ENCODE data around the gene TMEM233. TPM values are rescaled to one million over a fixed set of nuclear protein-coding genes. Genes with fewer than 3 reads are reported as not detected.

The TMEM233 gene
- total and polyA plus RNA-seq, 2 of the 8 experiments (the other 6 are each of a cell fraction or from before 2014, with no cell fraction given), result 0.09 TPM

- Histone ChIP-seq H3K9me3 (ENCODE audit: insufficient read depth in 2 of 2, low read depth in 1 of 2, low read length in 1 of 2) (no peaks in the 10 kb centered on the region), H3K18ac (ENCODE audit: extremely low read depth, low read length) (peak overlapping the region; percentile 56), H2BK5ac (ENCODE audit: low read depth, low read length) (peak overlapping the region; percentile 84), H3K23me2 (ENCODE audit: low read depth, low read length) (peaks cover 4% of the 10 kb centered on the region; the same call in 1 of the 2 replicates), H4K20me1 (replicated peaks in 1 of 2; ENCODE audit: control insufficient read depth in 1 of 2, insufficient read depth in 2 of 2, low read length in 2 of 2) (peaks cover 0 to 1% of the 10 kb centered on the region in 2 experiments), H3K4ac (replicated peaks; ENCODE audit: insufficient read length, low read depth, low read length) (no peak overlapping the region), H2AFZ (ENCODE audit: low read length) (peak overlapping the region; percentile 25; the same call in 1 of the 2 replicates), H3K14ac (ENCODE audit: insufficient read length) (no peak overlapping the region), H3K4me2 (ENCODE audit: insufficient read depth in 1 of 2, low read depth in 2 of 2, low read length in 2 of 2) (peak overlapping the region; percentile 72 to 75), H4K91ac (replicated peaks; ENCODE audit: insufficient read length, low read length) (peak overlapping the region; percentile 62), H3K79me2 (ENCODE audit: control insufficient read depth in 1 of 2, insufficient read depth in 2 of 2, low read length in 2 of 2) (peaks cover 0 to 29% of the 10 kb centered on the region in 2 experiments; a peak in 3 of 4 replicates), H3K56ac (replicated peaks; ENCODE audit: insufficient read length, low read depth, low read length) (peak overlapping the region; percentile 88), H3K23ac (ENCODE audit: insufficient read length) (no peak overlapping the region), H3K4me3 (ENCODE audit: extremely low read depth in 1 of 4, insufficient read depth in 2 of 4, low read depth in 3 of 4, low read length in 4 of 4) (peak overlapping the region; percentile 89 to 92 (median 91)), H3K9ac (replicated peaks in 1 of 4; ENCODE audit: extremely low read depth in 1 of 4, low read depth in 3 of 4, low read length in 3 of 4) (peak overlapping the region; percentile 76 to 89 (median 83)), H3K36me3 (ENCODE audit: control insufficient read depth in 2 of 4, insufficient read depth in 4 of 4, low read length in 3 of 4) (peaks cover 3 to 33% (median 20%) of the 10 kb centered on the region in 4 experiments; a peak in 7 of 8 replicates), H2BK15ac (ENCODE audit: low read length) (no peak overlapping the region), H3K27me3 (replicated peaks in 1 of 4; ENCODE audit: control insufficient read depth in 3 of 4, extremely low read depth in 1 of 4, insufficient read depth in 3 of 4, low read length in 3 of 4) (no peaks in the 10 kb centered on the region), H2BK120ac (replicated peaks; ENCODE audit: low read depth, low read length) (peak overlapping the region; percentile 28), H4K8ac (ENCODE audit: extremely low read depth, insufficient read depth, low read length) (peak overlapping the region; percentile 90), H4K5ac (ENCODE audit: insufficient read length, low read depth, low read length) (peak overlapping the region; percentile 45), H2BK20ac (ENCODE audit: low read length) (no peak overlapping the region), H2BK12ac (ENCODE audit: low read depth, low read length) (no peak overlapping the region), H3K4me1 (replicated peaks in 1 of 4; ENCODE audit: control insufficient read depth in 3 of 4, insufficient read depth in 4 of 4, low read length in 3 of 4) (peaks cover 0 to 5% (median 1%) of the 10 kb centered on the region in 4 experiments; a peak in 2 of 7 replicates), H3K79me1 (ENCODE audit: low read depth, low read length) (no peaks in the 10 kb centered on the region; the same call in 1 of the 2 replicates), H2AK5ac (ENCODE audit: low read depth, low read length) (no peak overlapping the region), H3K27ac (ENCODE audit: low read depth, low read length) (peak overlapping the region; percentile 84)
- ChIA-PET CTCF (ENCODE audit: partially characterized antibody) (interaction anchor here (0.8 to 3.1 kb wide), 9 partner anchors 8 to 117 kb away, joined by 3 to 14 read pairs (median 6); no protein-coding TSS in a partner anchor), POLR2A (ENCODE audit: partially characterized antibody) (interaction anchor here (0.7 to 2.7 kb wide), 6 partner anchors 9 to 1293 kb away, joined by 3 to 14 read pairs (median 5); no protein-coding TSS in a partner anchor)
- DNase-seq (ENCODE audit: low read depth in 1 of 2, low spot score in 2 of 2), result no peak
- FAIRE-seq, result no peak
- no peak for TF ChIP-seq RBBP5 (IDR thresholded peaks at IDR 0.05; ENCODE audit: borderline replicate concordance, low read depth, low read length)
- TF ChIP-seq SAP30 (IDR thresholded peaks at IDR 0.05; ENCODE audit: insufficient read depth, insufficient replicate concordance, low read length), result peak; percentile 59
- peak; percentile 46 for TF ChIP-seq PHF8 (conservative IDR thresholded peaks at IDR 0.05; ENCODE audit: low read depth, low read length)
- 6% methylated on average over 14 of the region's 14 CpGs; no CpG with 5 or more reads in 1 of the 2 experiments for WGBS, 2 experiments (ENCODE audit: extremely low coverage in 1 of 2, insufficient coverage in 1 of 2, insufficient read length in 1 of 2, insufficient replicate concordance in 2 of 2, low coverage in 1 of 2, low lambda C conversion rate in 2 of 2, missing lambda C conversion rate in 1 of 2)
Observed at GRCh38 chr12:119668324-119668841, 74.8 kb downstream of the TMEM233 start.
